Pons (tissue), 1 donor: ENCODE data around the gene MAD2L2.

ENCODE experiments used
- DNase-seq: peaks from one replicate; pipeline ENCODE4 v3.0.0-alpha.2; 2016; ENCODE audit warnings: low spot score

The MAD2L2 gene

GRCh38 chr1:11629184-11630016 lies 51.5 kb downstream of the MAD2L2 start:
- DNase-seq, result no peak

DNA sequence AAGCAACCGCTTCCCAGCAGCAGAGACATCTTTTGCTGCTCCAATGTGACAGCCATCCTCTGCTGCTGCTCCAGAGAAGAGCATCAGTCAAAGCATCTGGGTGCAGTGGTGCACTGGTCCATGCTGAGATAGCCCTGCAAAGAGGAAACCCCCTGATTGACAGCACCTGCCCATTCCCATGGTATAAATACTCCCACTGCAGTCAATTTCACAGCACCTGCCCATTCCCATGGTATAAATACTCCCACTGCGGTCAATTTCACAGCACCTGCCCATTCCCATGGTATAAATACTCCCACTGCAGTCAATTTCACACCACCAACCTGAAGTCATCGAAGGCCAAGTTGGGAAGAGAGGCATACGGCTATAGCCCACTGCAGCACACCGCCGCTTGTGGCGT lies 52.2 kb downstream of the MAD2L2 start:
- DNase-seq, result no peak

- DNase-seq, result no peak
Measured at GRCh38 chr1:11626551-11626950, 54.4 kb downstream of the MAD2L2 start.
